NOMO-1 treated with dmso at 0.1 percent for 144 hours (cell line): Measurements from ENCODE around the gene ZNF730.
"Not testable (repeated sequence)": the region's sequence is repeated elsewhere in the genome, so short reads cannot be mapped to it uniquely, and the experiment has no call there.

Experiments used
- DNase-seq: peaks from one replicate; lab custom pipeline; 2025; ENCODE audit not compliant: unreplicated experiment; lab: John Stamatoyannopoulos, UW

ZNF730 gene

DNA sequence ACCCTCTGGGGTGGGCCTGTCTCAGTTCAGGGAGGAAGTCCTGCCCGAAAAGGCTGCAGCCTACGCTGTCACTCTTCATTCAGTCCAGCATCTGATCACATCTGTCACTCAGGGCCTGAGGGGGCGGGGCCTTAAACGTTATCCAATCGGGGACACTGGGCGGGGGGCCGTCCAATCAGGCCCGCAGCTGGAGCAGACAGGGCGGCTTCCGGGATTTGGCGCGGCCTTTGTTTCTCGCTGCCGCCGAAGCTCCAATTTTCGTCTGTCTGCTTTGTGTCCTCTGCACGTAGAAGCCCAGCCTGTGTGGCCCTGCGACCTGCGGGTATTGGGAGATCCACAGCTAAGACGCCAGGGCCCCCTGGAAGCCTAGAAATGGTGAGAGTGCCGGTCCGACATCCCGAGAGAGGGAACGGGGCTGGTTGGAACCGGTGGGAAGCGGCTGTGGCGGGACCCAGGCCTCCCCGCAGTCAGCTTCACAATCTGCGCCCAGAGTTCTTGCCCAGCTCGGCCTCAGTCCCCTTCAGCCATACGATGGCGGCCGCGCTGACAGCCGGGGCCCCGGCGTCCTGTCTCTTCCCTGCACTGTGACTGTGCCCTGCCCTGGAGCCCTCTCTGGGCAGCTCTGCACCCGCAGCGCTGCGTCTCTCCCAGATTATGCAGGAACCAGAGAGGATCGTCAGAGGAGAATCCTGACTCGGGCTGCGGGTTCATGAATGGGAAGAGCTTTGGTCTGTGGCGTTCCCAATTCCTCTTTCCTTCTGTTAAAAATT lies at the start of gene ZNF730:
Gene ZNF730 (plus strand): TSS at position 224 of the 770 bp plus-strand sequence. CDS start 149 bp downstream, at position 373.
- DNase-seq = no peak

DNA sequence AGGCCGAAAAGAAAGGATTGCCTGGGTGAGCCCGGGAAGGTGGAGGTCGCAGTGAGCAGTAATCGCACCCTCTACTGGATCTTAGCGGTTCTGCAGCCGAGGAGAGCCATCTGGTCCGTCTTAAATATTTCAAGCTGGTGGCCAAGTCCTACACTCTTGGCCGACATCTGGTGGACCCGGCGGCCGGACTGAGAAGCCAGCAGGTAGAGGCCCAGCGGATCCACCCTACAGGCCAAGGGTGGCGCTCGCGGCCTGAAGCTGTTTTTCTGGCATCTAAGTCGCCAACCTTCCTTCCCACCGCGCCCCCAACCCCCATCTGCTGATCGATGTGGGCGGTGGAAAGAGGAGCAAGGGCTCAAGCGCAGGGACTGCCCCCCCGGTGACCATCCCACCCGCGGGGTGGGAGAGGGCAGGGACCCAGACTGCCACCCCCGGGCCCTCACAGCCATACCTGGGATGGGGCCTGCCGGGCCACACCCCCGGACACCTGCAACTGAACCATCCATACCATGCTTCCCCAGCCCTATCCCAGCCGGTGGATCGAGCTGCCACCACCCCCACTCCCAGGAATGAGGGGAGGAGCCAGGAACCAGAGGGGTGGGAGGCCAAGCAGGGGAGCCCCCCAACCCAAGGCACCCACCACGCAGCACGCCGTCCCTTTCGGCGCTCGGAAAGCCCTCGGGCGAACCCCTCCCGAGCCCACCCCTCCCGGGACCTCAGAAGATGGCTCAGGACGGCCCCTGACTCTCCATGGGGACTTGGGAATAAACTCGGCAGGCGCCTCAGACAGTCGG lies 46.3 kb upstream of the ZNF730 start:
- DNase-seq = no peak

DNA sequence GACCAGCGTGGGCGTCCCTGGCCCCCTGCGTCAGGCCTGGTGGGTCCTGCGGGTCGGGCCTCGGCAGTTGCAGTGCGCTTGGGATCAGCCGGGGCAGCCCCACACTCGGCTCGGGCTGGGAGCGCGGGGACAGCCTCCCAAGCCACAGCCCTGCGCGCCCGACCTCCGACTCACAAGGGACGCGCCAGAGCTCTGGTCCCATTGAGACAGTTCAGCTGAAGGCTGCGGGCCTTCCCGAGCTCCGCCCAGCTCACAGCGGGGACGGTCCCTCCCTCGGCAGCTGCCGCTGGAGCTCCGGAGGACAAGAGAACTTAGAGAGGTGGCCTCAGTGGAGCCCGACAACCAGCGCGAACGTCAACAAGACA lies 45.7 kb upstream of the ZNF730 start:
- DNase-seq = no peak

DNA sequence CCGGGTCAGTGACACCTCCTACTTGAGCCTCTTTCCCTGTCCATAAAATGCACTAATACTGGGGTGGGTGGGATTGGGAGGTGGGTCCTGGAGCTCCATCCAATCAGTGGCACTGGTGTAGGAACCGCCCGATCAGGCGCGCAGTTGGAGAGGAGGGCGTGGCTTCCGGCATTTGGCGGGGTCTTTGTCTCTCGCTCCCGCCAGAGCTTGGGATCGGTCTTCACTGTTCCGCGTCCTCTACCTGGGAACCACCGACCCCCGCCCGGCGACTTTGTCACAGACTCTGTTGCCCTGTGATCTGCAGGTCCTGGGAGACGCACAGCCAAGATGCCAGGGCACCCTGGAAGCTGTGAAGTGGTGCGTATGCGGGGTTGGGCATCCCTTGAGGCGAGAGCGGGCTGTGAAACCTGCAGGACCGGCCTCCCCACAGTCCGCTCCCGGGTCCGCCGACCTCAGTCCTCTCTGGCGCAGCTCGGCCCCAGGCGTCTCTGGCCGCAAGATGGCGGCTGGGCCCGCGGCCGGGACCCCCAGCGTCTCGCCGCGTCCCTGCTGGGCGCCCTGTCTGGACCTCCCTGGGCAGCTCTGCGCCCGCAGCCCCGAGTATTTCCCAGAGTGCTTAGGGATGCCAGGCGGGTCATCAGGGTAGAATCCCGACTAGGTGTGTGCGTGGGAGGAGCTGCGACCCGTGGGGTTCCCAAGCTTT lies 41.6 kb upstream of the ZNF730 start:
- no peak for DNase-seq

DNA sequence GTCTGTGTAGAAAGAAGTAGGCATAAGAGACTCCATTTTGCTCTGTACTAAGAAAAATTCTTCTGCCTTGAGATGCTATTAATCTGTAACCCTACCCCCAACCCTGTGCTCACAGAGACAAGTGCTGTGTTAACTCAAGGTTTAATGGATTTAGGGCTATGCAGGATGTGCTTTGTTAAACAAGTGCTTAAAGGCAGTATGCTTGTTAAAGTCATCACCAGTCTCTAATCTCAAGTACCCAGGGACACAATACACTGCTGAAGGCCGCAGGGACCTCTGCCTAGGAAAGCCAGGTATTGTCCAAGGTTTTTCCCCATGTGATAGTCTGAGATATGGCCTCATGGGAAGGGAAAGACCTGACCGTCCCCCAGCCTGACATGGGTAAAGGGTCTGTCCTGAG lies 39.0 kb upstream of the ZNF730 start:
- not testable (repeated sequence) for DNase-seq

DNA sequence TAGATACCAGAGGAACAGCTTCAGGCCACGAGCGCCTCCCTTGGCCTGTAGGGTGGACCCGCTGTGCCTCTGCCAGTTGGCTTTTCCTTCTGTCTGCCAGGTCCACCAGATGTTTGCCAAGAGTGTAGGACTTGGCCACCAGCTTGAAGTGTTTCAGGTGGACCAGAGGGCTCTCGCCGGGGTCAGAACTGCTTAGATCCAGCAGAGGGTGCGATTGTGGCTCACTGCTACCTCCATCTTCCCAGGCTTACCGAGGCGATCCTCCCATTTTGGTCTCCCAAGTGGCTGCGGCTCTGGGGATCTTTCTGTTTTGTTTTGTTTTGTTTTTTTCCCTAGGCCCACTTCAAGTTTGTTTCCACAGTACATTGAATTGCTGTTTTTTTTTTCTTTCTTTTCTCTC lies 23.0 kb upstream of the ZNF730 start:
- no peak for DNase-seq

DNA sequence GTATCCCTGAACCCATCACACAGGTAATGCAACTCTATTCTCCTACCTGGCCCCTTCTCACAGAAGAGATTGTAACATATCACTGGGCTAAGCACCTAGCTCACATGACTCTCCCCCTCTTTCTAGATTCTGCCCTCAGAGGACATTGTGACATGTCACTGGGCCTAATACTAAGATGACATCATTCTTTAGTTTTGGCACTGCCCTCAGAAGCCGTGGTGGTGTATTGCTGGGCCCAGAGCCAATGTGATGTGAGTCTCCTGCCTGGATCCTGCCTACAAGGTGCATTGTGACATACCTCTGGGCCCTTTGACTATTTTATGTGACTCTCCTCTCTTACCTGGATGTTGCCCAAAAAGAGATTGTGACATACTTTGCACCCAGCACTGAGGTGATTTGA lies 21.4 kb upstream of the ZNF730 start:
- no peak for DNase-seq

DNA sequence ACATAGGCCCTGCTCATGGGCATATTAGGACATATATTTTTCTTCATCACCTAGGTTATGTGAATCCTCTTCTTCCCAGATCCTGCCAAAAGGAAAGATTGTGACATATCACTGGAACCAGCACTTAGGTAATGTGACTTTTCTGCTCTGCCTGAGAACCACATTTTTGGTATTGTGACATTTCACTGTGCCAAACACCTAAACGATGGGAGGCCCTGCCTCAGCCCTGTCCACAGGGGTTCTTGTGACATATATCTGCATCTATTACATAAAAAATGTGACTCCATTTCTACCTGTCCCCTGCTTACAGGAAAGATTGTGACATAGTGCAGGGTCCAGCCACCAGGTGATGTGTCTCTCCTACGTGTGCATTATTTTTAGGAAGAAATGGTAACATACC lies 18.5 kb upstream of the ZNF730 start:
- no peak for DNase-seq

DNA sequence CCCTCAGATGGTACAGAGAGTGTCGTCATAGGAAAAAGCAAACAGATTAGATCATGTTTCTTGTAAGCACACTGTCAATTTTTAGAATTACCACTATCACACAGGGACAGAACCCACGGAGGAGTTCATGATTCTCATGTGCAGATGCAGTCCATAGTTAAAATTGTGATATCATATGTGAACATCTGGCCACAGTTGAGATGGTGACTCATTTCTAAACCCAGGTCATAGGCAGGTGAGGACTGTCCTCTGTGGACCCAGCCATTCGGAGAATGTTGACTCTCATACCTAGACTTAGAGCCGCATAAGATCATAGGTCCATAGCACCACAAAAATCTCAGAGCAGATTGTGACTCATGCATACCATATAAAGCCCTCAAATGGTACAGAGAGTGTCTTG lies 17.8 kb upstream of the ZNF730 start:
- DNase-seq = no peak

DNA sequence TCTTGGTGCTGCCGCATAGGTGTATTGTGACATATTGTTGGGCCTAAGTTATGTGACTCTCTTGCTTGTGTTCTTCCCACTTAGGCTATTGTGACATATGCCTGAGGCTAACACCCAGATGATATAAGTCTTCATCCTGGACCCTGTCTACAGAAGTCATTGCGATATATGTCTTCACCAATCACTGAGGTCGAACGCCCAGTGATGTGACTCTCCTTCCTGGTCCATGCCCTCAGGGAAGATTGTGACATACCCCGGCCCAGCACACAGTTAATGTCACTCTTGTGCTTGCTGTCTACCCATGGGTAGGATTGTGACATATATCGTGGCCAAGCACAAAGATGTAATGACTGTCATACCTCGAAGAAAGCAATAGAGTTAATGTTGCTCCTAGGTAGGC lies 16.9 kb upstream of the ZNF730 start:
- DNase-seq = no peak

DNA sequence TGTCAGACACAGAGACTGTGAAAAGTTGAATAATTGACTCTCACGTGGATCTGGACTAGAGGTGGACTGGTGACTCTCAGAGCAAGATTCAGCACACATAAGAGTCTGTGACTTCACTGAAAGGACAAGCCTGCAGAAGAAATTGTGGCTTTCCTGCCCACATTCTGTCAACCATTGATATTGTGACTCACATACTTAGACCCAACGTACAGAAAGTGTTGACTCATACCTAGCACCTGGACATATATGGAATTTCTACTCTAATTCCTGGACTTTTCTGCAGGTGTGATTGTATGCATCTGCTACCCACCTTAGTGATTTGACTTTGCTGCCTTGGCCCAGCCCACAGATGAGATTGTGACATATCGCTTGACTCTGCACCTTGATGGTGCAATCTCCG lies 15.6 kb upstream of the ZNF730 start:
- DNase-seq = no peak

DNA sequence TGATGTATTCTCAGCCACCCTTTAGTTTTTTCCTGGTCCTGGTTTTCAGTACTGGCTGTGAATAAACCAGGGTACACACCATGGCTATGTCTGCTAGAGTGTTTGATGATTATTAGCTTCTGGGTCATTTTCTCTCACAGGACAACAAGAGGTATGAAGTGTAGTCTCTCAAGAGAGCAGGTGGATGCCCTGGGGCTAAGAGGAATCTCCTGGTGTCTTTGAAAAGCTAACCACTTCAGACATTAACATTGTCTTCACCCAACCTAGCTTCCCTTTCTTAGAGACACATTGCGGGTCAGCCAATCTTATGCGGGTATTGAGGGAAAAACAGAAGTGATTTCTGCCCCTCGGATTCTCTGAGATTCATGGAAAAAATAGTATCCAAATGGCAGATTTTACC lies 1.6 kb downstream of the ZNF730 start:
- no peak for DNase-seq

DNA sequence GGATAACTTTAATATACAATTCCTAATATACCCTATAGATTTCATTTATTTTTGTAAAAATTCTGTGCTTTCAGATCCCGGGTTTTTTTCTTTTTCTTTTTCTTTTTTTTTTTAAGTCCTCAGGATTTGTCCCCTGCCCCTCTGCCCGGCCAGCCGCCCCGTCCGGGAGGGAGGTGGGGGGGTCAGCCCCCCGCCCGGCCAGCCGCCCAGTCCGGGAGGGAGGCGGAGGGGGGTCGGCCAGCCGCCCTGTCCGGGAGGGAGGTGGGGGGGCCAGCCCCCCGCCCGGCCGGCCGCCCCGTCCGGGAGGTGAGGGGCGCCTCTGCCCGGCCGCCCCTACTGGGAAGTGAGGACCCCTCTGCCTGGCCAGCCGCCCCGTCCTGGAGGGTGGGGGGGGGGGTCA lies 17.4 kb downstream of the ZNF730 start:
- not testable (repeated sequence) for DNase-seq

DNA sequence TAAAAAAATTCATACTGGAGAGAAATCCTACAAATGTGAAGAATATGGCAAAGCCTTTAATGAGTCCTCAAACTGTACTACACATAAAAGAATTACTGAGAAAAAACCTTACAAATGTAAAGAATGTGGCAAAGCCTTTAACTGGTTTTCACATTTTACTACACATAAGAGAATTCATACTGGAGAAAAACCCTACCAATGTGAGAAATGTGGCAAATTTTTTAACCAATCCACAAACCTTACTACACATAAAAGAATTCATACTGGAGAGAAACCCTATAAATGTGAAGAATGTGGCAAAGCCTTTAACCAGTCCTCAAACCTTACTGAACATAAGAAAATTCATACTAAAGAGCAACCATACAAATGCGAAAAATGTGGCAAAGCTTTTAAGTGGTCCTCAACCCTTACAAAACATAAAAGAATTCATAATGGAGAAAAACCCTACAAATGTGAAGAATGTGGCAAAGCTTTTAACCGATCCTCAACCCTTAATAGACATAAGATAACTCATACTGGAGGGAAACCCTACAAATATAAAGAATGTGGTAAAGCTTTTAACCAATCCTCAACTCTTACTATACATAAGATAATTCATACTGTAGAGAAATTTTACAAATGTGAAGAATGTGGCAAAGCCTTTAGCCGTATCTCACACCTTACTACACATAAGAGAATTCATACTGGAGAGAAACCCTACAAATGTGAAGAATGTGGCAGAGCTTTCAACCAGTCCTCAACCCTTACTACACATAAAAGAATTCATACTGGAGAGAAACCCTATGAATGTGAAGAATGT lies 29.0 kb downstream of the ZNF730 start:
- no peak for DNase-seq

DNA sequence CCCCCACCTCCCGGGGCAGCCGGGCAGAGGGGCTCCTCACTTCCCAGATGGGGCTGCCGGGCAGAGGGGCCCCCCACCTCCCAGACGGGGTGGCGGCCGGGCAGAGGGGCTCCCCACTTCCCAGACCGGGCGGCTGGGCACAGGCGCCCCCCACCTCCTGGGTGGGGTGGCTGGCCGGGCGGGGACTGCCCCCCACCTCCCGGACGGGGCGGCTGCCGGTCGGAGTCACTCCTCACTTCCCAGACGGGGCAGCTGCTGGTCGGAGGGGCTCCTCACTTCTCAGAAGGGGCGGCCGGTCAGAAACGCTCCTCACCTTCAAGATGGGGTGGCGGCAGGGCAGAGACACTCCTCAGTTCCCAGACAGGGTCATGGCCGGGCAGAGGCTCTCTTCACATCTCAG lies 43.9 kb downstream of the ZNF730 start:
- no peak for DNase-seq

DNA sequence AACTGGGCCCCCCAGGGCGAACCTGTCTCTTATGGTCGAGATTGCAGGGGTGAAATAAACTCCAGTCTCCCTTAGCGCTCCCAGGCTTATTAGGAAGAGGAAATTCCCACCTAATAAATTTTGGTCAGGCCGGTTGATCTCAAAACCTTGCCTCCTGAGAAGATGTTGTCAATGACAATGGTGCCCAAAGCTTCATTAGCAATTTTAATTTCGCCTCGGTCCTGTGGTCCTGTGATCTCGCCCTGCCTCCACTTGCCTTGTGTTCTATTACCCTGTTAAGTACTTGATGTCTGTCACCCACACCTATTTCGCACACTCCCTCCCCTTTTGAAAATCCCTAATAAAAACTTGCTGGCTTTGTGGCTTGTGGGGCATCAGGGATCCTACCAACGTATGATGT lies 51.5 kb downstream of the ZNF730 start:
- not testable (repeated sequence) for DNase-seq

DNA sequence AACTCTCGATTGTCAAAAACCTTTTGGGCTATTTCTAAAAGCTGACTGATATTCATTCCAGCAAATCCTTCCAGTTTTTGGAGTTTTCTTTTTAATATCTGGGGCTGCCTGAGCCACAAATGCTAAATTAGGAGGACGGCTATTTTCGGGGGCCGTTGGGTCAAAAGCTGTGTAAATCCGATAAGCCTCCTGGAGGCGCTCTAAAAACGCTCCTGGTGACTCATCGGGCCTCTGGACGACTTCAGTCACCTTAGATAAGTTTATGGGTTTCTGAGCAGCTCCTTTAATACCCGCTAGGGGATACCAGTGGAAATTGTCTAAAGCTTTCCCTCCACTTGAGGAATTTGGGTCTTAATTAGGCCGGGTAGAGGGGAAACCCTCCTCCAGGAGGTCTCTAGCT lies 66.4 kb downstream of the ZNF730 start:
- DNase-seq = no peak

DNA sequence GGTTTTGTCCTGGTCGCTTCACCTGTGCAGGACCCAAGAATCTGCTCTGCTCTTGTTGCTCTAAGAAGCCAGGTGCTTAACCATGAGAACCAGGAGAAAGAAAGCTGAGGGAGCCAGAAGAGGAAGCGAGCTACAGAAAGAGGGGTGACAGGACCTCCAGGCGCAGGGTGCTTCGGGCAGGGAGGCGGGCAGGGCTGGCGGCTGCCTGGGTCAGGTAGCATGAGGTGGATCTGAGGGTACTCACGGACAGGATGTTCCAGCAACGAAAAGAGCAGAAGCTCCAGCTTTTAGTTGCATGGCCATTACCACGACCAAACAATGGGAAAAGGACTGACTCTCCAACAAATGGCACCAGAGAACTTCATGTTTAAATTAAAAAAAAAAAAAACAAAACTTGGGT lies 73.5 kb downstream of the ZNF730 start:
- DNase-seq = no peak
